HCT116 (cell line): ENCODE data around the gene PTPN4. TPM values are rescaled to one million over a fixed set of nuclear protein-coding genes. Genes with fewer than 3 reads are reported as not detected.

ENCODE experiments used
- ATAC-seq: fragments of 200-7000 bp; cut with Tn5 transposase; 2 replicates; pipeline ENCODE4 v1.9.1; 2020; ENCODE audit warnings: mild to moderate bottlenecking, moderate library complexity
- BruUV-seq: library from RNA; stranded (reverse); fragments of 400-500 nt; replicated peaks from 2 replicates; lab custom pipeline; 2021; lab: Mats Ljungman, UMichigan
- CTCF ChIA-PET: fragments of 300-600 bp; sonication (Branson Sonifier 250); formaldehyde crosslinking; loops from one replicate; lab custom pipeline; 2021; ENCODE audit warnings: antibody characterized with exemption; lab: Charles Lee
- POLR2A ChIA-PET: fragments of 300-600, 350-600 bp; sonication (Branson Sonifier 250); formaldehyde crosslinking; loops from one replicate; lab custom pipeline; 2021; ENCODE audit warnings: antibody characterized with exemption; lab: Charles Lee
- RAD21 ChIA-PET, 2 experiments: fragments of 300-600 bp; sonication (Branson Sonifier 250); formaldehyde crosslinking; loops; one replicate each; lab custom pipeline; 2023; ENCODE audit warnings: low total read pairs in 2 of 2; ENCODE audit not compliant: uncharacterized antibody in 2 of 2, unreplicated experiment in 2 of 2, low non-redundant PET in 1 of 2; lab: Charles Lee
- DNase-seq: peaks from one replicate; pipeline ENCODE4 v3.0.0-alpha.2; 2010; ENCODE audit warnings: low read depth, low spot score
- H2AFZ ChIP-seq: fragments of 200-600 bp; shearing (Covaris generic), sonication (generic); 2 replicates; pipeline ENCODE4 v1.6.1; 2017; ENCODE audit warnings: low read depth, mixed run types, mixed read lengths, antibody characterized with exemption, low read length; ENCODE audit not compliant: poor library complexity, severe bottlenecking
- H3K27ac ChIP-seq: 2 replicates; pipeline ENCODE4 v1.5.1; 2012; ENCODE audit warnings: low read depth, low read length
- H3K27me3 ChIP-seq: fragments of 200-600 bp; sonication (generic); 2 replicates; pipeline ENCODE4 v1.6.1; 2016; ENCODE audit warnings: mixed run types, low read length, mixed read lengths; ENCODE audit not compliant: insufficient read depth
- H3K36me3 ChIP-seq, 2 experiments: fragments of 200-500 bp in 1 of 2; fragments of 200-600 bp in 1 of 2; sonication (Bioruptor generic) in 1 of 2; sonication (generic) in 1 of 2; 2 replicates each; pipeline versions ENCODE4 v1.5.1 to v1.6.1; 2014 to 2016; ENCODE audit warnings: low read length in 2 of 2, inconsistent platforms in 1 of 2, mixed read lengths in 1 of 2, mixed run types in 1 of 2; ENCODE audit not compliant: insufficient read depth in 2 of 2, control insufficient read depth in 1 of 2
- H3K4me1 ChIP-seq, 2 experiments: fragments of 200-600 bp in 1 of 2; sonication (generic) in 1 of 2; 2 replicates each; pipeline versions ENCODE4 v1.5.1 to v1.6.1; 2012 to 2017; ENCODE audit warnings: low read length in 2 of 2, inconsistent platforms in 1 of 2, mild to moderate bottlenecking in 1 of 2, mixed read lengths in 1 of 2, mixed run types in 1 of 2, moderate library complexity in 1 of 2; ENCODE audit not compliant: insufficient read depth in 2 of 2, control insufficient read depth in 1 of 2
- H3K4me2 ChIP-seq: fragments of 200-600 bp; sonication (generic); 2 replicates; pipeline ENCODE4 v1.6.1; 2017; ENCODE audit warnings: mixed run types, low read length, mixed read lengths
- H3K4me3 ChIP-seq, 2 experiments: fragments of 200-600 bp in 1 of 2; sonication (generic) in 1 of 2; replicated peaks in 1 of 2; 2 replicates each; pipeline ENCODE4 v1.5.1; 2011 to 2016; ENCODE audit warnings: low read length in 2 of 2, control low read depth in 1 of 2, low read depth in 1 of 2, mild to moderate bottlenecking in 1 of 2, mixed read lengths in 1 of 2, mixed run types in 1 of 2
- H3K79me2 ChIP-seq: fragments of 200-600 bp; sonication (generic); 2 replicates; pipeline ENCODE4 v1.6.1; 2017; ENCODE audit warnings: mild to moderate bottlenecking, mixed run types, low read length, moderate library complexity, mixed read lengths; ENCODE audit not compliant: insufficient read depth
- H3K9ac ChIP-seq: fragments of 200-600 bp; sonication (generic); 2 replicates; pipeline ENCODE4 v1.6.1; 2016; ENCODE audit warnings: low read length, mixed read lengths
- H3K9me2 ChIP-seq: fragments of 200-600 bp; sonication (generic), shearing (Covaris generic); 2 replicates; pipeline ENCODE4 v1.6.1; 2017; ENCODE audit warnings: mixed run types, mild to moderate bottlenecking, moderate library complexity; ENCODE audit not compliant: insufficient read depth
- H3K9me3 ChIP-seq, 2 experiments: fragments of 200-500 bp in 1 of 2; fragments of 200-600 bp in 1 of 2; sonication (Bioruptor generic) in 1 of 2; sonication (generic) in 1 of 2; 2 replicates each; pipeline ENCODE4 v1.6.1; 2014 to 2017; ENCODE audit warnings: low read length in 2 of 2, mixed read lengths in 2 of 2, inconsistent platforms in 1 of 2, low read depth in 1 of 2, mild to moderate bottlenecking in 1 of 2, mixed run types in 1 of 2, moderate library complexity in 1 of 2; ENCODE audit not compliant: control insufficient read depth in 1 of 2, insufficient read depth in 1 of 2
- H4K20me1 ChIP-seq: fragments of 200-600 bp; sonication (generic), shearing (Covaris generic); 2 replicates; pipeline ENCODE4 v1.6.1; 2017; ENCODE audit warnings: mixed run types, mild to moderate bottlenecking, moderate library complexity; ENCODE audit not compliant: insufficient read depth
- EGR1 ChIP-seq: IDR thresholded peaks from 2 replicates; pipeline ENCODE4 v1.6.1; 2012; ENCODE audit warnings: low read depth
- ELF1 ChIP-seq: IDR thresholded peaks from 2 replicates; pipeline ENCODE4 v1.6.1; 2012; ENCODE audit warnings: low read depth, borderline replicate concordance
- EZH2 ChIP-seq: fragments of 200-600 bp; sonication (generic); IDR thresholded peaks from 2 replicates; pipeline ENCODE4 v1.6.1; 2017; ENCODE audit warnings: antibody characterized with exemption, mixed run types
- EZH2phosphoT487 ChIP-seq: fragments of 200-600 bp; IDR thresholded peaks from 2 replicates; pipeline ENCODE4 v1.6.1; 2018; ENCODE audit warnings: antibody characterized with exemption, borderline replicate concordance
- FOSL1 ChIP-seq: IDR thresholded peaks from 2 replicates; pipeline ENCODE4 v1.6.1; 2012; ENCODE audit warnings: low read depth
- POLR2A ChIP-seq: IDR thresholded peaks from 2 replicates; pipeline ENCODE4 v1.7.0; 2011; ENCODE audit warnings: borderline replicate concordance; ENCODE audit not compliant: insufficient read depth, insufficient read length; ENCODE audit errors: extremely low read depth
- POLR2AphosphoS5 ChIP-seq: IDR thresholded peaks from 2 replicates; pipeline ENCODE4 v1.6.1; 2011; ENCODE audit warnings: mild to moderate bottlenecking, low read depth, low read length, moderate library complexity
- RAD21 ChIP-seq: IDR thresholded peaks from 2 replicates; pipeline ENCODE4 v1.6.1; 2012; ENCODE audit warnings: low read depth, mild to moderate bottlenecking
- SIN3A ChIP-seq: IDR thresholded peaks from 2 replicates; pipeline ENCODE4 v1.6.1; 2012; ENCODE audit warnings: low read depth
- SP1 ChIP-seq: IDR thresholded peaks from 2 replicates; pipeline ENCODE4 v1.6.1; 2012; ENCODE audit warnings: low read depth
- SRF ChIP-seq: IDR thresholded peaks from 2 replicates; pipeline ENCODE4 v1.6.1; 2012; ENCODE audit warnings: low read depth
- TCF7L2 ChIP-seq: IDR thresholded peaks from 2 replicates; pipeline ENCODE4 v1.7.0; 2011; ENCODE audit warnings: borderline replicate concordance, inconsistent platforms; ENCODE audit not compliant: insufficient read depth, insufficient read length; ENCODE audit errors: extremely low read depth
- ZFX ChIP-seq: fragments of 450-650 bp; IDR thresholded peaks from 2 replicates; pipeline ENCODE4 v1.6.1; 2017
- intact Hi-C: fragments of 100-400 bp; cut with micrococcal nuclease; formaldehyde crosslinking; loops from 2 replicates; pipeline ENCODE4 v1.10.0; 2022
- total RNA-seq: library from RNA; stranded (reverse); gene quantifications from one replicate; pipeline ENCODE4 v1.2.1, GENCODE V29; 2021; ENCODE audit not compliant: unreplicated experiment
- TF ChIP-seq, protein P1 (sequence below): IDR thresholded peaks from 2 replicates; pipeline ENCODE4 v1.6.1; 2011; ENCODE audit warnings: mild to moderate bottlenecking, low read length, moderate library complexity; ENCODE audit not compliant: insufficient replicate concordance; ENCODE audit errors: extremely low read depth
- TF ChIP-seq, protein P2 (sequence below), 3 experiments: fragments of 200-600 bp in 1 of 3; sonication (generic) in 1 of 3; IDR thresholded peaks in 2 of 3; conservative IDR thresholded peaks in 1 of 3; 2 replicates each; pipeline ENCODE4 v1.5.1; 2012 to 2017; ENCODE audit warnings: low read depth in 2 of 3, low read length in 2 of 3, antibody characterized with exemption in 1 of 3, borderline replicate concordance in 1 of 3, control low read depth in 1 of 3, mild to moderate bottlenecking in 1 of 3, mixed read lengths in 1 of 3, mixed run types in 1 of 3, moderate library complexity in 1 of 3; ENCODE audit not compliant: insufficient read depth in 1 of 3
- TF ChIP-seq, protein P3 (sequence below): IDR thresholded peaks from 2 replicates; pipeline ENCODE4 v1.6.1; 2012
- TF ChIP-seq, protein P4 (sequence below): IDR thresholded peaks from 2 replicates; pipeline ENCODE4 v1.6.1; 2012

The PTPN4 gene
- total RNA-seq, 1 experiment from 2014 or later = 38.4 TPM

DNA sequence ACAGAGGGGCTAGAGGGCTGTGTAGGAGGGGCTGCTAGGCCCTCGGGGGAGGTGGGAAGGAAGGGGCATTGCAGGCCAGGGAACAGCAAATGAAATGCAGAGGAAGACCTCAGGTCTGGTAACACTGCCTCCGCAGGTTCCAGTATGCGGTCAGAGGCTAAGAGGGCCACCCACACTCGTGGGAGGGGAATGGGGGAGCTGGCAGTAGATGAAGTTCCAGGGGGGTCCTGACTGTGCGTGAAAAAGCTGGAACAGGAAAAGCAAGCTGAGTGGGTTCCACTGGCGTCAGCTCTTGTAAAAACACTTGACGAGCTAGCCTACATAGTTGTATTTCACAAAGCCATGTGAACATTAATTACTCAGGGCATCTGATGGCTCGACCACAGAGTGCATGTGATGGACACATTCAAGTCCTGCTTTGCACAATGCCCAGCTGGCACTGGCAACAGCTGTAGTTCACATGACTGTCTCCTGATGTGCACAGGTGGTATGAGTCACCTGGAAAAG is 29.0 kb upstream of the PTPN4 start:
- intact Hi-C loops = no loop called here
- Histone ChIP-seq H4K20me1 (no peaks in the 10 kb centered on the region), H3K4me1 (no peaks in the 10 kb centered on the region), H3K9me2 (no peaks in the 10 kb centered on the region), H3K36me3 (no peaks in the 10 kb centered on the region), H3K27ac (no peak overlapping the region), H3K9me3 (no peaks in the 10 kb centered on the region), H3K4me3 (no peak overlapping the region), H3K4me2 (no peak overlapping the region), H3K79me2 (no peaks in the 10 kb centered on the region), H2AFZ (no peak overlapping the region), H3K9ac (no peak overlapping the region), H3K27me3 (no peaks in the 10 kb centered on the region)
- no peak for DNase-seq
- TF ChIP-seq SRF = no peak
- TF ChIP-seq, protein P1, sequence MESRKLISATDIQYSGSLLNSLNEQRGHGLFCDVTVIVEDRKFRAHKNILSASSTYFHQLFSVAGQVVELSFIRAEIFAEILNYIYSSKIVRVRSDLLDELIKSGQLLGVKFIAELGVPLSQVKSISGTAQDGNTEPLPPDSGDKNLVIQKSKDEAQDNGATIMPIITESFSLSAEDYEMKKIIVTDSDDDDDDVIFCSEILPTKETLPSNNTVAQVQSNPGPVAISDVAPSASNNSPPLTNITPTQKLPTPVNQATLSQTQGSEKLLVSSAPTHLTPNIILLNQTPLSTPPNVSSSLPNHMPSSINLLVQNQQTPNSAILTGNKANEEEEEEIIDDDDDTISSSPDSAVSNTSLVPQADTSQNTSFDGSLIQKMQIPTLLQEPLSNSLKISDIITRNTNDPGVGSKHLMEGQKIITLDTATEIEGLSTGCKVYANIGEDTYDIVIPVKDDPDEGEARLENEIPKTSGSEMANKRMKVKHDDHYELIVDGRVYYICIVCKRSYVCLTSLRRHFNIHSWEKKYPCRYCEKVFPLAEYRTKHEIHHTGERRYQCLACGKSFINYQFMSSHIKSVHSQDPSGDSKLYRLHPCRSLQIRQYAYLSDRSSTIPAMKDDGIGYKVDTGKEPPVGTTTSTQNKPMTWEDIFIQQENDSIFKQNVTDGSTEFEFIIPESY = no peak
- no peak for TF ChIP-seq POLR2A
- no peak for TF ChIP-seq SP1
- no peak for TF ChIP-seq EGR1
- TF ChIP-seq ELF1 = no peak
- TF ChIP-seq FOSL1 = no peak
- TF ChIP-seq EZH2 = no peak
- TF ChIP-seq ZFX = no peak
- TF ChIP-seq, protein P2, sequence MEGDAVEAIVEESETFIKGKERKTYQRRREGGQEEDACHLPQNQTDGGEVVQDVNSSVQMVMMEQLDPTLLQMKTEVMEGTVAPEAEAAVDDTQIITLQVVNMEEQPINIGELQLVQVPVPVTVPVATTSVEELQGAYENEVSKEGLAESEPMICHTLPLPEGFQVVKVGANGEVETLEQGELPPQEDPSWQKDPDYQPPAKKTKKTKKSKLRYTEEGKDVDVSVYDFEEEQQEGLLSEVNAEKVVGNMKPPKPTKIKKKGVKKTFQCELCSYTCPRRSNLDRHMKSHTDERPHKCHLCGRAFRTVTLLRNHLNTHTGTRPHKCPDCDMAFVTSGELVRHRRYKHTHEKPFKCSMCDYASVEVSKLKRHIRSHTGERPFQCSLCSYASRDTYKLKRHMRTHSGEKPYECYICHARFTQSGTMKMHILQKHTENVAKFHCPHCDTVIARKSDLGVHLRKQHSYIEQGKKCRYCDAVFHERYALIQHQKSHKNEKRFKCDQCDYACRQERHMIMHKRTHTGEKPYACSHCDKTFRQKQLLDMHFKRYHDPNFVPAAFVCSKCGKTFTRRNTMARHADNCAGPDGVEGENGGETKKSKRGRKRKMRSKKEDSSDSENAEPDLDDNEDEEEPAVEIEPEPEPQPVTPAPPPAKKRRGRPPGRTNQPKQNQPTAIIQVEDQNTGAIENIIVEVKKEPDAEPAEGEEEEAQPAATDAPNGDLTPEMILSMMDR (IDR thresholded peaks at IDR 0.05 in 2 of 3, conservative IDR thresholded peaks at IDR 0.05 in 1 of 3; ENCODE audit: borderline replicate concordance in 1 of 3, insufficient read depth in 1 of 3, low read depth in 2 of 3, low read length in 2 of 3) = no peak
- no peak for TF ChIP-seq TCF7L2
- TF ChIP-seq, protein P3, sequence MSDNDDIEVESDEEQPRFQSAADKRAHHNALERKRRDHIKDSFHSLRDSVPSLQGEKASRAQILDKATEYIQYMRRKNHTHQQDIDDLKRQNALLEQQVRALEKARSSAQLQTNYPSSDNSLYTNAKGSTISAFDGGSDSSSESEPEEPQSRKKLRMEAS = no peak
- no peak for TF ChIP-seq EZH2phosphoT487
- TF ChIP-seq, protein P4, sequence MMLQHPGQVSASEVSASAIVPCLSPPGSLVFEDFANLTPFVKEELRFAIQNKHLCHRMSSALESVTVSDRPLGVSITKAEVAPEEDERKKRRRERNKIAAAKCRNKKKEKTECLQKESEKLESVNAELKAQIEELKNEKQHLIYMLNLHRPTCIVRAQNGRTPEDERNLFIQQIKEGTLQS = no peak
- TF ChIP-seq SIN3A = no peak
- no peak for TF ChIP-seq POLR2AphosphoS5
- no peak for TF ChIP-seq RAD21
- RAD21 ChIA-PET = no interaction called here
- BruUV-seq = no TSS peak
- no peak for ATAC-seq
- POLR2A ChIA-PET = no interaction called here
- CTCF ChIA-PET = no interaction called here
